Liver (tissue), 9 donors: ENCODE measurements around the gene C6orf120. TPM values are rescaled to one million over a fixed set of nuclear protein-coding genes. Genes with fewer than 3 reads are reported as not detected.

Source experiments
- DNase-seq: peaks from one replicate; pipeline ENCODE4 v3.0.0-alpha.2; 2017; ENCODE audit warnings: low spot score
- H3K27ac ChIP-seq, 2 donors: one replicate each; pipeline ENCODE4 v1.7.0; 2013; ENCODE audit warnings: inconsistent platforms in 2 of 2, low read length in 2 of 2, control low read depth in 1 of 2, low read depth in 1 of 2, mild to moderate bottlenecking in 1 of 2
- H3K27me3 ChIP-seq, 4 donors: one replicate each; pipeline versions ENCODE4 v1.6.1 to v1.7.0; 2013; ENCODE audit warnings: low read length in 3 of 4, inconsistent platforms in 1 of 4, mild to moderate bottlenecking in 1 of 4, moderate library complexity in 1 of 4; ENCODE audit not compliant: control insufficient read depth in 4 of 4, insufficient read depth in 4 of 4
- H3K36me3 ChIP-seq, 4 donors: one replicate each; pipeline versions ENCODE4 v1.6.1 to v1.7.0; 2013; ENCODE audit warnings: low read length in 3 of 4, mild to moderate bottlenecking in 3 of 4, low read depth in 1 of 4, moderate library complexity in 1 of 4; ENCODE audit not compliant: control insufficient read depth in 4 of 4, insufficient read depth in 3 of 4
- H3K4me1 ChIP-seq, 4 donors: one replicate each; pipeline versions ENCODE4 v1.6.1 to v1.7.0; 2013; ENCODE audit warnings: low read length in 3 of 4, mild to moderate bottlenecking in 3 of 4, moderate library complexity in 1 of 4; ENCODE audit not compliant: control insufficient read depth in 4 of 4, insufficient read depth in 4 of 4
- H3K4me3 ChIP-seq, 3 donors: one replicate each; pipeline versions ENCODE4 v1.6.1 to v1.7.0; 2013; ENCODE audit warnings: low read length in 3 of 3, control low read depth in 1 of 3, low read depth in 1 of 3, mild to moderate bottlenecking in 1 of 3
- H3K9ac ChIP-seq, 2 donors: one replicate each; pipeline ENCODE4 v1.7.0; 2013; ENCODE audit warnings: low read length in 2 of 2, mild to moderate bottlenecking in 2 of 2, moderate library complexity in 2 of 2, control low read depth in 1 of 2, low read depth in 1 of 2
- H3K9me3 ChIP-seq, 4 donors: one replicate each; pipeline versions ENCODE4 v1.6.1 to v1.7.0; 2013; ENCODE audit warnings: low read length in 3 of 4; ENCODE audit not compliant: control insufficient read depth in 4 of 4
- ATF3 ChIP-seq: IDR thresholded peaks from 2 replicates; pipeline ENCODE4 v1.6.1; 2016; ENCODE audit warnings: antibody characterized with exemption
- CTCF ChIP-seq: fragments of 150-350 bp; IDR thresholded peaks from 2 replicates; pipeline ENCODE4 v1.5.1; 2017; ENCODE audit warnings: improper control_type of control experiment, low read depth, low read length; ENCODE audit not compliant: missing input control
- EGR1 ChIP-seq, 2 donors: IDR thresholded peaks; 2 replicates each; pipeline ENCODE4 v1.6.1; 2016 to 2018; ENCODE audit warnings: antibody characterized with exemption in 2 of 2, low read depth in 2 of 2
- FOXA1 ChIP-seq: IDR thresholded peaks from 2 replicates; pipeline ENCODE4 v1.6.1; 2016; ENCODE audit warnings: antibody characterized with exemption
- GABPA ChIP-seq, 2 donors: IDR thresholded peaks in 1 of 2; conservative IDR thresholded peaks in 1 of 2; 2 replicates each; pipeline ENCODE4 v1.6.1; 2016; ENCODE audit warnings: antibody characterized with exemption in 2 of 2, mild to moderate bottlenecking in 1 of 2, moderate library complexity in 1 of 2
- HNF4A ChIP-seq, 2 donors: conservative IDR thresholded peaks; 2 replicates each; pipeline ENCODE4 v1.6.1; 2016; ENCODE audit warnings: antibody characterized with exemption in 2 of 2, mild to moderate bottlenecking in 2 of 2
- HNF4G ChIP-seq: IDR thresholded peaks from 2 replicates; pipeline ENCODE4 v1.6.1; 2016; ENCODE audit warnings: antibody characterized with exemption
- JUND ChIP-seq, 2 donors: IDR thresholded peaks; 2 replicates each; pipeline ENCODE4 v1.6.1; 2016; ENCODE audit warnings: antibody characterized with exemption in 2 of 2
- MAX ChIP-seq: IDR thresholded peaks from 2 replicates; pipeline ENCODE4 v1.6.1; 2016; ENCODE audit warnings: antibody characterized with exemption
- NR2F2 ChIP-seq: IDR thresholded peaks from 2 replicates; pipeline ENCODE4 v1.6.1; 2016; ENCODE audit warnings: antibody characterized with exemption
- RAD21 ChIP-seq, 2 donors: IDR thresholded peaks; 2 replicates each; pipeline ENCODE4 v1.6.1; 2016; ENCODE audit warnings: antibody characterized with exemption in 2 of 2, mild to moderate bottlenecking in 2 of 2
- REST ChIP-seq: IDR thresholded peaks from 2 replicates; pipeline ENCODE4 v1.6.1; 2016; ENCODE audit warnings: antibody characterized with exemption, mild to moderate bottlenecking
- RXRA ChIP-seq, 2 donors: IDR thresholded peaks; 2 replicates each; pipeline ENCODE4 v1.6.1; 2017 to 2018; ENCODE audit warnings: antibody characterized with exemption in 2 of 2, mild to moderate bottlenecking in 1 of 2
- SP1 ChIP-seq: IDR thresholded peaks from 2 replicates; pipeline ENCODE4 v1.6.1; 2018; ENCODE audit warnings: antibody characterized with exemption, mild to moderate bottlenecking
- TAF1 ChIP-seq: conservative IDR thresholded peaks from 2 replicates; pipeline ENCODE4 v1.6.1; 2016; ENCODE audit warnings: antibody characterized with exemption, mild to moderate bottlenecking
- YY1 ChIP-seq: IDR thresholded peaks from 2 replicates; pipeline ENCODE4 v1.6.1; 2016; ENCODE audit warnings: antibody characterized with exemption, mild to moderate bottlenecking
- ZBTB33 ChIP-seq: IDR thresholded peaks from 2 replicates; pipeline ENCODE4 v1.6.1; 2016; ENCODE audit warnings: antibody characterized with exemption
- WGBS: extraction: QIAGEN DNeasy Blood & Tissue Kit; methylation state at CpG from one replicate; pipeline ENCODE4 v1.1.7; 2013; 5-methylcytosine and 5-hydroxymethylcytosine counted together
- polyA plus RNA-seq, 2 donors: library from polyadenylated mRNA; stranded (reverse) in 1 of 2; unstranded in 1 of 2; fragments of 200-250 nt in 1 of 2; fragments of >200 nt in 1 of 2; fragmentation: Nextera tagmentation in 1 of 2; extraction: Ambion mirVana in 1 of 2; gene quantifications; one replicate each; pipeline versions ENCODE4 v1.2.1 to v1.2.3, GENCODE V29; 2013 to 2015
- total RNA-seq, 2 donors: library from RNA; depleted of rRNA; stranded (reverse); fragments of >200 nt; gene quantifications; one replicate each; pipeline ENCODE4 v1.2.3, GENCODE V29; 2014
- donor health status: healthy.
- donor health status: healthy.
- donor health status: healthy.
- donor health status: healthy.
- donor health status: healthy.

Gene C6orf120
- total and polyA plus RNA-seq, 4 donors: 10.5 to 29.7 (median 19.4) TPM

- no peak overlapping the region for H3K9ac ChIP-seq
- no peaks in the 10 kb centered on the region for H3K4me1 ChIP-seq
- peak overlapping the region in 1 of 2 donors; percentile 47 for H3K27ac ChIP-seq
- 70% methylated on average over 7 of the region's 7 CpGs for WGBS
- TF ChIP-seq RAD21 (IDR thresholded peaks at IDR 0.05): peak; percentile 6 to 13
- TF ChIP-seq CTCF: no peak
- TF ChIP-seq GABPA (IDR thresholded peaks at IDR 0.05 in 1 of 2, conservative IDR thresholded peaks at IDR 0.05 in 1 of 2): no peak
- TF ChIP-seq SP1: peak; percentile 40
- TF ChIP-seq NR2F2: peak; percentile 82
- no peak for TF ChIP-seq HNF4A (conservative IDR thresholded peaks at IDR 0.05)
- no peak for TF ChIP-seq MAX
- no peak for TF ChIP-seq ATF3
- TF ChIP-seq EGR1 (IDR thresholded peaks at IDR 0.05; ENCODE audit: low read depth in 2 of 2): no peak
- no peak for TF ChIP-seq YY1
- no peak for TF ChIP-seq RXRA (IDR thresholded peaks at IDR 0.05)
- no peak for TF ChIP-seq JUND (IDR thresholded peaks at IDR 0.05)
- no peak for TF ChIP-seq HNF4G
- TF ChIP-seq REST: no peak
- TF ChIP-seq FOXA1: no peak
- no peak for TF ChIP-seq ZBTB33
- no peak for TF ChIP-seq TAF1
- DNase-seq: no peak
- H3K27me3 ChIP-seq: no peaks in the 10 kb centered on the region
- no peak overlapping the region for H3K4me3 ChIP-seq
- peaks cover 4 to 41% (median 19%) of the 10 kb centered on the region in 4 donors for H3K36me3 ChIP-seq
- H3K9me3 ChIP-seq: no peaks in the 10 kb centered on the region
Measured at GRCh38 chr6:169669889-169670288, 32.0 kb upstream of the C6orf120 start.

- H3K4me1 ChIP-seq: no peaks in the 10 kb centered on the region
- no peak overlapping the region for H3K4me3 ChIP-seq
- no peak overlapping the region for H3K27ac ChIP-seq
- no peak for DNase-seq
- no peak for TF ChIP-seq REST
- TF ChIP-seq JUND (IDR thresholded peaks at IDR 0.05): no peak
- TF ChIP-seq MAX: no peak
- no peak for TF ChIP-seq SP1
- TF ChIP-seq ZBTB33: no peak
- no peak for TF ChIP-seq GABPA (IDR thresholded peaks at IDR 0.05 in 1 of 2, conservative IDR thresholded peaks at IDR 0.05 in 1 of 2)
- TF ChIP-seq ATF3: no peak
- no peak for TF ChIP-seq FOXA1
- TF ChIP-seq NR2F2: no peak
- TF ChIP-seq HNF4A (conservative IDR thresholded peaks at IDR 0.05): no peak
- 98% methylated on average over 5 of the region's 5 CpGs for WGBS
- H3K9ac ChIP-seq: no peak overlapping the region
- H3K36me3 ChIP-seq: peaks cover 3 to 32% (median 14%) of the 10 kb centered on the region in 4 donors
- no peaks in the 10 kb centered on the region for H3K9me3 ChIP-seq
- H3K27me3 ChIP-seq: no peaks in the 10 kb centered on the region
Measured at GRCh38 chr6:169671563-169671962, 30.4 kb upstream of the C6orf120 start.
